ENCODE measurements around the gene STARD8. TPM values are rescaled to one million over a fixed set of nuclear protein-coding genes. Genes with fewer than 3 reads are reported as not detected.

Gene STARD8
- total RNA-seq, 1 donor from 2014 or later: 16.0 TPM

GRCh38 chrX:68705986-68706385, 58.5 kb downstream of the STARD8 start:
- Histone ChIP-seq H3K4me3 (no peak overlapping the region), H3K36me3 (no peaks in the 10 kb centered on the region), H3K9me3 (no peaks in the 10 kb centered on the region), H3K27me3 (no peaks in the 10 kb centered on the region), H3K4me1 (no peaks in the 10 kb centered on the region), H3K27ac (no peak overlapping the region)
- no peak for TF ChIP-seq CTCF (IDR thresholded peaks at IDR 0.05)
- intact Hi-C loops (cut with DNase I): no loop called here
- DNase-seq (ENCODE audit: low spot score in 2 of 2): no peak

- Histone ChIP-seq H3K4me1 (no peaks in the 10 kb centered on the region), H3K27me3 (no peaks in the 10 kb centered on the region), H3K27ac (no peak overlapping the region), H3K9me3 (no peaks in the 10 kb centered on the region), H3K36me3 (no peaks in the 10 kb centered on the region), H3K4me3 (no peak overlapping the region)
- no peak for DNase-seq (ENCODE audit: low spot score in 2 of 2)
- no peak for TF ChIP-seq CTCF (IDR thresholded peaks at IDR 0.05)
- intact Hi-C loops (cut with DNase I): no loop called here
Measured at GRCh38 chrX:68708503-68709290, 61.2 kb downstream of the STARD8 start.

- Histone ChIP-seq H3K4me3 (no peak overlapping the region), H3K36me3 (no peaks in the 10 kb centered on the region), H3K27me3 (no peaks in the 10 kb centered on the region), H3K4me1 (no peaks in the 10 kb centered on the region), H3K9me3 (no peaks in the 10 kb centered on the region), H3K27ac (no peak overlapping the region)
- TF ChIP-seq CTCF (IDR thresholded peaks at IDR 0.05): peak in 2 of 3 experiments; percentile 18 to 40
- no peak for DNase-seq (ENCODE audit: low spot score in 2 of 2)
- intact Hi-C loops (cut with DNase I): loop anchor here (5.0 kb wide), 1 partner anchor 199 kb away; no protein-coding TSS in a partner anchor
Measured at GRCh38 chrX:68710870-68711576, 63.6 kb downstream of the STARD8 start.

- DNase-seq (ENCODE audit: low spot score in 2 of 2): no peak
- no peak overlapping the region for H3K27ac ChIP-seq
- no peaks in the 10 kb centered on the region for H3K4me1 ChIP-seq
- H3K36me3 ChIP-seq: no peaks in the 10 kb centered on the region
- H3K9me3 ChIP-seq: no peaks in the 10 kb centered on the region
- no peak overlapping the region for H3K4me3 ChIP-seq
- TF ChIP-seq CTCF (IDR thresholded peaks at IDR 0.05): no peak
- intact Hi-C loops (cut with DNase I): loop anchor here (5.0 kb wide), 1 partner anchor 200 kb away; no protein-coding TSS in a partner anchor
- H3K27me3 ChIP-seq: no peaks in the 10 kb centered on the region
Measured at GRCh38 chrX:68711845-68712244, 64.4 kb downstream of the STARD8 start.

DNA sequence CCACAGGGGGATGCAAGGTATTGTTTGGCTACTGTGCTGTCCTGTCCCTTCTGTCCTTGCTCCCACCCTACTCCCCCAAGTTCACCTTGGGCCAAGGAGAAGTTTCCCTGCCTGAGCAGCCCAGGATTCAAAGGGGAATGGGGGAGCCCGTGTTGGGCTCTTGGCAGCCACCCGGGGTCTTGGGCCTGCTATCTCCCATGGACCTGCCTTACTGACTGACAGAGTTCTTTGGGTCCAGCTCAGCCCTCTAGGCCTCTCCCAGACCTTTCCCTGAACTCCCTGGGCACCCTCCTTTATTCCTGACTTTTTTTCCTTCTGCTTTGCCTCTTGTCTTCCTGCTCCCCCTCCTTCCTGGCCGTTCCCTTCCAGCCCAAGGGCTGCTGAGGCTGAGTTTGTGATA, 67.4 kb downstream of the STARD8 start:
- H3K36me3 ChIP-seq: no peaks in the 10 kb centered on the region
- no peaks in the 10 kb centered on the region for H3K4me1 ChIP-seq
- TF ChIP-seq CTCF (IDR thresholded peaks at IDR 0.05): no peak
- no peak overlapping the region for H3K4me3 ChIP-seq
- H3K27ac ChIP-seq: no peak overlapping the region
- intact Hi-C loops (cut with DNase I): loop anchor here (5.0 kb wide), 1 partner anchor 203 kb away; no protein-coding TSS in a partner anchor
- DNase-seq (ENCODE audit: low spot score in 2 of 2): no peak
- no peaks in the 10 kb centered on the region for H3K9me3 ChIP-seq
- H3K27me3 ChIP-seq: no peaks in the 10 kb centered on the region
